ENCODE measurements around the gene TUBB4B. TPM values are rescaled to one million over a fixed set of nuclear protein-coding genes. Genes with fewer than 3 reads are reported as not detected.

TUBB4B gene
- total RNA-seq, 1 donor from 2014 or later, result 148 TPM

DNA sequence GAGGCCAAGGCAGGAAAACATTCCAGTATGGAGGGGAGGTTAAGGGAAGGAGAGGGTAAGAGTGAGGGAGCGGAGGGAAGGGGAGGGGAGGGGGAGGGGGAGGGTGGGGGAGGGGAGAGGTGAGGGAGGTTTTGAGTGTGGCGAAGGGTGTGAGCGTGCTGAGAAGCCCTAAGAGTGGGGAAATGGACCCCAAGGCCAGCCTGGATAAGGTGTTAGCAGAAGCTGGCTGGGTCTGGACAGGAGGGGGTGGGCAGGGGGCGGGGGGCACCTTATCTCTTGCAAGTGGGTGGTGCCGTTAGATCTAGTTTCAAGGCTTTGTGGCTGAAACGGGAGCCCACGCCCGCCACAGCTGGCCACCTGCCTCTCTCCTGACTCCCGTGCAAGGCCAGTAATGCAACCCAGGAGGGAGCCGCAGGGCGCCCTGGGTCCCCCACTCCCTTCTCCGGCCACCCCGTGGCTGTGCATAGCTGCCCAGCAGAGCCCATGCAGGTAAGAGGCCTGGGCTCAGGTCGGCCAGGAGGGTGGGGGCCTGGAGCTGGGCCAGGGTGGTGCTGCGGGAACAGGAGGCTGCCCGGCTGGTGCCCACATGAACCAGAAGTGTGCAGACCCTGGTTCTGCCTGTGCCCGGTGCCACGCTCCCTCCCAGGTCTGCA is 13.1 kb upstream of the TUBB4B start:
- Mint-ChIP-seq H3K27me3 (ENCODE audit: low read depth) (peaks cover 3% of the 10 kb centered on the region), H3K4me3 (no peak overlapping the region), H3K36me3 (no peaks in the 10 kb centered on the region), H3K9me3 (no peaks in the 10 kb centered on the region), H3K27ac (peak overlapping the region; percentile 90), H3K4me1 (peaks cover 8% of the 10 kb centered on the region)
- DNase-seq (ENCODE audit: low spot score in 2 of 2, unreplicated experiment in 2 of 2), result no peak
- TF ChIP-seq, protein P1, sequence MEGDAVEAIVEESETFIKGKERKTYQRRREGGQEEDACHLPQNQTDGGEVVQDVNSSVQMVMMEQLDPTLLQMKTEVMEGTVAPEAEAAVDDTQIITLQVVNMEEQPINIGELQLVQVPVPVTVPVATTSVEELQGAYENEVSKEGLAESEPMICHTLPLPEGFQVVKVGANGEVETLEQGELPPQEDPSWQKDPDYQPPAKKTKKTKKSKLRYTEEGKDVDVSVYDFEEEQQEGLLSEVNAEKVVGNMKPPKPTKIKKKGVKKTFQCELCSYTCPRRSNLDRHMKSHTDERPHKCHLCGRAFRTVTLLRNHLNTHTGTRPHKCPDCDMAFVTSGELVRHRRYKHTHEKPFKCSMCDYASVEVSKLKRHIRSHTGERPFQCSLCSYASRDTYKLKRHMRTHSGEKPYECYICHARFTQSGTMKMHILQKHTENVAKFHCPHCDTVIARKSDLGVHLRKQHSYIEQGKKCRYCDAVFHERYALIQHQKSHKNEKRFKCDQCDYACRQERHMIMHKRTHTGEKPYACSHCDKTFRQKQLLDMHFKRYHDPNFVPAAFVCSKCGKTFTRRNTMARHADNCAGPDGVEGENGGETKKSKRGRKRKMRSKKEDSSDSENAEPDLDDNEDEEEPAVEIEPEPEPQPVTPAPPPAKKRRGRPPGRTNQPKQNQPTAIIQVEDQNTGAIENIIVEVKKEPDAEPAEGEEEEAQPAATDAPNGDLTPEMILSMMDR (IDR thresholded peaks at IDR 0.05; ENCODE audit: unreplicated experiment), result no peak

GRCh38 chr9:137228506-137228967 is 12.6 kb upstream of the TUBB4B start:
- TF ChIP-seq, protein P1 (IDR thresholded peaks at IDR 0.05; ENCODE audit: unreplicated experiment), result no peak
- Mint-ChIP-seq H3K4me1 (peaks cover 7% of the 10 kb centered on the region), H3K36me3 (no peaks in the 10 kb centered on the region), H3K27me3 (ENCODE audit: low read depth) (peaks cover 3% of the 10 kb centered on the region), H3K27ac (no peak overlapping the region), H3K4me3 (no peak overlapping the region), H3K9me3 (no peaks in the 10 kb centered on the region)
- no peak for DNase-seq (ENCODE audit: low spot score in 2 of 2, unreplicated experiment in 2 of 2)

DNA sequence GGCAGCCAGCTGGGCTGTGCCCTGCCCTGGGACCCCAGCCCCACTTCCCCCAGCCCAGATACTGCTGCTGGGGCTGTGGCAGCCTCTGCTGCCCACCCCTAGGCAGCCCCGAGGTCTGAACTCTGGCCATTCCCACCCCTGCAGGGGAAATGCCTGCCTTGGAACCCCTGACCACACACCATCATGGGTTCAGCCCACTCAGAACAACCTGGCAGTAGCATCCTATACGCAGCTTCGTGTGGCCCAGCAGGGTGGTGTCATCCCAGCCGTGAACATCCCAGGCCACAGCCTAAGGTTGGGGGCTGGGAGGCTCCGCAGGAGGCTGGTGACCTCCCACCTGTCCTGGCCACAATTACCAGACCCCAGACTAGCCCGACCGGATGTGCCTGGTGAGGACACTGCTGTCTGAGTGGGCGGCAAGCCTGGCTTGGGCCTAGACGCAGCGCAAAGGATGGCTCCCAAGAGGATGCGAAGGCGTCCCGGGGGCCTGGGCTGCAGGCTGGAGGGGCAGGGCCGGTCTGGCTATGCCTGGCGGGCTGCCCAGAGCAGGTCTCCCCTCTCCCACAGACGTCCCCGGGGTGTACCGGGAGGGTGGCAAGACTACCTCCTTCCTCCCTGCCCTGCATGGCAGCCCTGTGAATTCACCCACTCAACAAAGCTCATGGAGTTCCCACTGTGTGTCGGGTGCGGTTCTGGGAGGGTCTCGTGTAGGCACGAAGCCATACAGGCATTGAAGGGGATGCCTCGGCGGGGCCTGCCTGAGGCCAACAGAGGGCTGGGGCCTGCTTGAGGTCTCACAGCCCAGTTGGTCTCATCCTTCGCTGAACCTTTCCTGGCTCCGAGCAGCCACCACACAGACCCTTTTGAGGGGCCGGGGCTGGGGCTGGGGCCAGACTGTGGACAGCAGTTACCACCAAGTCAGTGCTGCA is 11.9 kb upstream of the TUBB4B start:
- Mint-ChIP-seq H3K27ac (no peak overlapping the region), H3K27me3 (ENCODE audit: low read depth) (peaks cover 3% of the 10 kb centered on the region), H3K4me3 (no peak overlapping the region), H3K9me3 (no peaks in the 10 kb centered on the region), H3K4me1 (peaks cover 7% of the 10 kb centered on the region), H3K36me3 (no peaks in the 10 kb centered on the region)
- TF ChIP-seq, protein P1 (IDR thresholded peaks at IDR 0.05; ENCODE audit: unreplicated experiment), result no peak
- no peak for DNase-seq (ENCODE audit: low spot score in 2 of 2, unreplicated experiment in 2 of 2)

DNA sequence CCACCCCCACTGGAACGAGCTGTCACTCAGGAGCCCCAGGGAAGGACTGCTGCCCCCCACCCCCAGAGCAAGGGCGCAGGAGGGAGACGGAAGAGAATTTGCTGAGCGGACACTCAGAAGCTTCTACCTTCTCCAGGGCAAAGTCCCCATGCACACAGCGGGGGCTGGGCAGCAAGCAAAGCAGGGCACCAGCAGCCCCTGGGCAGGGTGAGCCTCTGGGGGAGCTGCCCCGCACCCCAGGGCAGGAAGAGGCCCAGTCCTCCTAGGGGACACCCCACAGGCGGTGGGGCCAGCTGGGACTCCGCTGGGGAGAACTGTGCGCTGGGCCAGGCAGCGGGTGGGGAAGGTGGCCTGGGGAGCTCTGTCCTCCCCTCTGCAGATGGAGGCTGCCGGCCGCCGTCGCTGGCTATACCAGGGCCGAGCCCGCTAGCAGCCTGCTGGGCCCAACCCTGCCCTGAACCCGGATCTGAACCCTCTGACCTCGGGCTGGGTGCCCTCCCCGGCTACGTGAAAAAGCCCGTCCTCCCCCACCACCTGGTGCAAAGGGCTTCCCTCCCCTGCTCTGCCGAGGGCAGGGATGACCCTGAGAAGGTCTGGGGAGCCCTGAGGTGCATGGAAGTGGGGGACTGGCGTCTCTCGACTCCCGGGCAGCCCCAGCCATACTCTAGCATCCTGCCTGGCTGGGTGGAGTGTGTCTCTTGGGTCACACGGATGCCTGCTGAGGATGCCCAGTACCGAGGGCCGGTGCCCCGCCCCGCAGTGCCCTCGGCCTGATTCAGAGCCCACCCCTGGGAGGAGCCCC is 11.0 kb upstream of the TUBB4B start:
- H3K36me3 Mint-ChIP-seq, result no peaks in the 10 kb centered on the region
- H3K9me3 Mint-ChIP-seq, result no peaks in the 10 kb centered on the region
- TF ChIP-seq, protein P1 (IDR thresholded peaks at IDR 0.05; ENCODE audit: unreplicated experiment), result no peak
- H3K27me3 Mint-ChIP-seq (ENCODE audit: low read depth), result peaks cover 3% of the 10 kb centered on the region
- no peak overlapping the region for H3K4me3 Mint-ChIP-seq
- no peak overlapping the region for H3K27ac Mint-ChIP-seq
- H3K4me1 Mint-ChIP-seq, result peaks cover 7% of the 10 kb centered on the region
- no peak for DNase-seq (ENCODE audit: low spot score in 2 of 2, unreplicated experiment in 2 of 2)

DNA sequence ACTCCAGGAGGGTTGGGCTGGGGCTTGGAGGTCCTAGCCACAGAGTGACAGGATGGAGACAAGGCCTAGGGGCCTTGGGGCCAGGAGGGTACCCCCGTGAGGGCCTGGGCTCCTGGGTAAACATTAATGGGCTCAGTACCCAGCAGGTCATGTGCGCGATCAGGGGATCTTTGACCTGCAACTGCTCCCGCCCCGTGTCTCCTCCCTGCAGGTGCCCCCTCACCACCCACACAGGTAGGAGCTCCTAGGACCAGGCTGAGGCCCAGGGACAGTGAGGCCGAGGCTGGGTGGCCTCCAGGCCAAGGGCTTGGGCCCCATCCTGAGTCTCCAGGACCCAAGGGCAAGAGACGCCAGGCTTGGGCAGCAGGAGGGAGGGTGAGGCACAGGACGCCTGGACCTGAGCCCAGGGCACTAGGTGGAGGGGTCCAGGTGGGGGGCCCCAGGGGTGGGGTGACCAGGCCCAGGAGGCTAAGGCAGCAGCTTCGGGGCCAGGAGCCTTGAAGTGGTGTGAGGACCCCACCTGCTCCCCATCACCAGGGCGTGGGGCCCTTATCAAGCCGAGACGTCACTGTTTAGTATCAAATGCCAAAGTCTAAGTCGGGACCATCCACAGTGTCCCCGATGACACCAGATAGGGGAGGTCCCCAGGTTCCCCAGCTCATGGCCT is 10.2 kb upstream of the TUBB4B start, which contains the start of gene SLC34A3:
TSS of gene SLC34A3 (plus strand) at position 197 of the 667 bp plus-strand sequence. CDS start 802 bp downstream, outside the sequence.
- Mint-ChIP-seq H3K4me3 (no peak within 1 kb of the TSS), H3K9me3 (no peaks in the 10 kb centered on the region), H3K36me3 (no peaks in the 10 kb centered on the region), H3K27ac (no peak within 1 kb of the TSS), H3K4me1 (peaks cover 9% of the 10 kb centered on the region), H3K27me3 (ENCODE audit: low read depth) (peaks cover 3% of the 10 kb centered on the region)
- TF ChIP-seq, protein P1 (IDR thresholded peaks at IDR 0.05; ENCODE audit: unreplicated experiment), result no peak
- DNase-seq (ENCODE audit: low spot score in 2 of 2, unreplicated experiment in 2 of 2), result no peak
